ENCODE data around the gene GPX4. TPM values are rescaled to one million over a fixed set of nuclear protein-coding genes. Genes with fewer than 3 reads are reported as not detected.

GPX4 gene
- total RNA-seq, 1 experiment from 2014 or later: 355 TPM

DNA sequence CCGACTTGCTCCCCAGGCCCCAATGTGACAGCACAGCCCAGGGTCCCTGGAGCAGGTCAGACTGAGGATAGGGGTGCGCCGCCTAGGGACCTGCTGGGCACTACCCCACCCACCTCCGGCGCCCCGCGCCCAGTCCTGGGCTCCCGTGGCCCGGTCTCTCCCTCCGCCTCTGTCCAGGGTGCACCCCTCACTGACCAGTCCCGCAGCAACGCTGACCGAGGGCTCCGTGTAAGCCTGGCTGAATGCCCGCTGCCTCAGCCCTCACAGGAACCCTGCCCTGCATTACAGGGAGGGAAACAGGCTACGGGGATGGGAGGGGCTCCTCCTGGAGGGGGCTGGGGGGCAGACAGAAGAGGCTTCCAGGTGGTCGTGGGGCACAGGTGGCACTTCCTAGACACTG, 31.7 kb downstream of the GPX4 start:
- no peak overlapping the region for H4K8ac ChIP-seq (replicated peaks; ENCODE audit: insufficient read length, low read depth, low read length)
- H3K18ac ChIP-seq (ENCODE audit: insufficient read length, low read depth, low read length): no peak overlapping the region
- H3K79me1 ChIP-seq (ENCODE audit: insufficient read depth, low read depth, low read length, poor library complexity, severe bottlenecking): no peaks in the 10 kb centered on the region
- Mint-ChIP-seq H3K9me3 (no peaks in the 10 kb centered on the region), H3K36me3 (ENCODE audit: insufficient read depth in 1 of 3, low read depth in 3 of 3) (peaks cover 4 to 17% (median 8%) of the 10 kb centered on the region in 3 experiments; a peak in 5 of 7 replicates), H3K4me3 (no peak overlapping the region), H3K27me3 (ENCODE audit: low read depth) (no peaks in the 10 kb centered on the region), H3K4me1 (peaks cover 4 to 11% of the 10 kb centered on the region in 2 experiments), H3K27ac (no peak overlapping the region)
- H3K4me2 ChIP-seq (ENCODE audit: insufficient read depth, insufficient read length, low read length): no peak overlapping the region
- WGBS (ENCODE audit: extremely low coverage, insufficient read length, low lambda C conversion rate): no CpG with 5 or more reads among the region's 17 CpGs
- H3K9me3 ChIP-seq (ENCODE audit: control insufficient read depth, low read depth, low read length): no peaks in the 10 kb centered on the region
- H2BK20ac ChIP-seq (ENCODE audit: low read depth, low read length, poor library complexity, severe bottlenecking): no peak overlapping the region
- H2AK5ac ChIP-seq (ENCODE audit: insufficient read length, low read length): no peak overlapping the region
- H2BK15ac ChIP-seq (ENCODE audit: low read depth, low read length): no peak overlapping the region
- no peak for DNase-seq
- no peak overlapping the region for H3T11ph ChIP-seq (ENCODE audit: low read length)
- no peak overlapping the region for H3K9ac ChIP-seq (ENCODE audit: extremely low read depth, insufficient read length, low read length)
- H2BK120ac ChIP-seq (ENCODE audit: low read depth, low read length, poor library complexity, severe bottlenecking): no peak overlapping the region
- no peak overlapping the region for H4K91ac ChIP-seq (ENCODE audit: insufficient read length, low read depth, low read length)
- H3K27me3 ChIP-seq (ENCODE audit: insufficient read depth, low read length): no peaks in the 10 kb centered on the region
- H2BK12ac ChIP-seq (ENCODE audit: insufficient read length, low read depth, low read length): no peak overlapping the region
- H3K79me2 ChIP-seq (ENCODE audit: insufficient read depth, low read length): no peaks in the 10 kb centered on the region; the same call in 1 of the 2 replicates
- no peak overlapping the region for H3K14ac ChIP-seq (ENCODE audit: insufficient read depth, low read length)
- H3K23me2 ChIP-seq (ENCODE audit: insufficient read length, low read depth, low read length, poor library complexity, severe bottlenecking): no peaks in the 10 kb centered on the region
- TF ChIP-seq, protein P1, sequence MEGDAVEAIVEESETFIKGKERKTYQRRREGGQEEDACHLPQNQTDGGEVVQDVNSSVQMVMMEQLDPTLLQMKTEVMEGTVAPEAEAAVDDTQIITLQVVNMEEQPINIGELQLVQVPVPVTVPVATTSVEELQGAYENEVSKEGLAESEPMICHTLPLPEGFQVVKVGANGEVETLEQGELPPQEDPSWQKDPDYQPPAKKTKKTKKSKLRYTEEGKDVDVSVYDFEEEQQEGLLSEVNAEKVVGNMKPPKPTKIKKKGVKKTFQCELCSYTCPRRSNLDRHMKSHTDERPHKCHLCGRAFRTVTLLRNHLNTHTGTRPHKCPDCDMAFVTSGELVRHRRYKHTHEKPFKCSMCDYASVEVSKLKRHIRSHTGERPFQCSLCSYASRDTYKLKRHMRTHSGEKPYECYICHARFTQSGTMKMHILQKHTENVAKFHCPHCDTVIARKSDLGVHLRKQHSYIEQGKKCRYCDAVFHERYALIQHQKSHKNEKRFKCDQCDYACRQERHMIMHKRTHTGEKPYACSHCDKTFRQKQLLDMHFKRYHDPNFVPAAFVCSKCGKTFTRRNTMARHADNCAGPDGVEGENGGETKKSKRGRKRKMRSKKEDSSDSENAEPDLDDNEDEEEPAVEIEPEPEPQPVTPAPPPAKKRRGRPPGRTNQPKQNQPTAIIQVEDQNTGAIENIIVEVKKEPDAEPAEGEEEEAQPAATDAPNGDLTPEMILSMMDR (conservative IDR thresholded peaks at IDR 0.05): no peak
- no peak overlapping the region for H4K5ac ChIP-seq (ENCODE audit: insufficient read length, low read depth, low read length)
- no peak overlapping the region for H2AFZ ChIP-seq (ENCODE audit: low read length)
- no peak overlapping the region for H3K4ac ChIP-seq (ENCODE audit: low read depth, low read length)
- H3K4me1 ChIP-seq (ENCODE audit: insufficient read depth, low read length): no peaks in the 10 kb centered on the region; the same call in 1 of the 2 replicates
- no peak overlapping the region for H3K56ac ChIP-seq (ENCODE audit: insufficient read length, low read depth, low read length)
- H2BK5ac ChIP-seq (ENCODE audit: insufficient read length, low read length): no peak overlapping the region
- no peak overlapping the region for H3K23ac ChIP-seq (ENCODE audit: insufficient read length, low read depth, low read length)
- no peaks in the 10 kb centered on the region for H4K20me1 ChIP-seq (ENCODE audit: control insufficient read depth, insufficient read depth, insufficient read length)
- H3K27ac ChIP-seq (ENCODE audit: insufficient read length, low read depth, low read length): no peak overlapping the region
